MV-4-11 (cell line): ENCODE data around the gene RBM19.
"Not testable (repeated sequence)": the region's sequence is repeated elsewhere in the genome, so short reads cannot be mapped to it uniquely, and the experiment has no call there.

Experiments used
- DNase-seq: peaks from one replicate; lab custom pipeline; 2025; lab: John Stamatoyannopoulos, UW

RBM19 gene

DNA sequence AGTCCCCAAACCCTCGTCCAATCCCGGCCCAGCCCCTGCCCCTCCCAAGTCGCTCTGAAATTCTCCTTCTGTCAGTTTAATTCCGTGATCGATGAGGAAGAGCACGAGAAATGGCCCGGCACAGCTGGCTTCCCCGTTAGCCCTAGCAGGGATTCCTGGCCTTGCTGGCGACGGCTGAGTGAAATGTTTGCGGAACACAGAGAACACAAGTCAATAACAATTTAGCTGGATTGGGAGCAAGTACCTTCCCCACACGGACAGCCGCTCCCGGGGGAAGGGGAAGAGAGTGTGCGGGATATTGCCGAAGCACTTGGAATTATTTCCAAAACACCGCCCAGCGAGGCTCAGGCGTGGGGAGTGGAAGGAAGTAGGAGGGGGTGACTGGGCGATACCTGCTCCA, 134.6 kb downstream of the RBM19 start:
- DNase-seq: no peak

GRCh38 chr12:113831016-113831415, 135.1 kb downstream of the RBM19 start:
- no peak for DNase-seq

DNA sequence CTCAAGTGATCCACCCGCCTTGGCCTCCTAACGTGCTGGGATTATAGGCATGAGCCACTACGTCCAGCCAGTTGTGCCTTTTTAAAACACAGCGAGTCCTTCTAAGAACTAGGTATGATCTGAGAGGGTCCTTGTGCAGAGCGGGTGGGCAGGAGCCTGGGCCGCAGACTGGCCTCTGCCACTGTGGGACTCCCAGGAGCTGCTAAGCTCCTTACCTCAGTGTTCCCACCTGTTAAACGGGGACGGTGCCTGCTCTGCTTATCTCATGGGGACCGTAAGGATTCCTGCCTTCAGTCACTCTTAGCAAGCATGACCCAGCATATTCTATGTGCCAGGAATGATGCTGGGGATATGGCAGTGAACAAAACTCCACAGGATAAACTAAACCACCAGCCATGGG, 136.9 kb downstream of the RBM19 start:
- no peak for DNase-seq

GRCh38 chr12:113827539-113828114, 138.5 kb downstream of the RBM19 start:
- DNase-seq: no peak

DNA sequence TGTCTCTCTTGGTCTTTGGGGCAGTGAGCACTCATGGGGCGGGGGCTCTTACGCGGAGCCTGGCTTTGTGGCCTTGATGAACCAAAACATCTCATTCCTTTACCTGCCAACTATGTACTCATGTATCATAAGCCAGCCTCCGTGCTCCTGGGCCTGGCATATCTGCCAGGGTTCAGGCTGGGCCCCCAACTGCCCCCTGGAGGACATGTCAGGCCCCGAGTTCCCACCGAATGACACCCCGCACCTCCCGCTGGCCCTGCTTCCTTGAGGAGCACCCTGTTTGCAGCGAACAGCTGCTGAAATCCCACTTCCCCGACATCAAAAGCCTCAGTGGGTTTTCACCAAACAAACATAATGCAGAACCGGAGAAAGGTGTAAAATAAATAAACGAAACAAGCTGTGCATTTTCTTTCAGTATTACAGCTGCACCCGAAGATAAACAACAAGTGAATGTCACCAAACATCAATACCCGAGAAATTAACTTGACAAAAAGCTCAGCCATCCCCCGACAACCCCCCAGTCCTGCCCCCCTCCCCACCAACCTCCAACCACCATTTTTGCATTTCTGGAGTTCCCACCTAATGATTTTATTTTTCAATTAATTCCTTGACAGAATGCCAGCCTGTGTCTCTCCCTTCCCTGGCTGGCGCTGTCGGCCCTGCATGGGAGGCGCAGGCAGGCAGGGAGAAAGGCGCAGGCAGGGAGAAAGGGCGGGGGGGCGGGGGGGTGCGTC, 139.2 kb downstream of the RBM19 start:
- DNase-seq: no peak

DNA sequence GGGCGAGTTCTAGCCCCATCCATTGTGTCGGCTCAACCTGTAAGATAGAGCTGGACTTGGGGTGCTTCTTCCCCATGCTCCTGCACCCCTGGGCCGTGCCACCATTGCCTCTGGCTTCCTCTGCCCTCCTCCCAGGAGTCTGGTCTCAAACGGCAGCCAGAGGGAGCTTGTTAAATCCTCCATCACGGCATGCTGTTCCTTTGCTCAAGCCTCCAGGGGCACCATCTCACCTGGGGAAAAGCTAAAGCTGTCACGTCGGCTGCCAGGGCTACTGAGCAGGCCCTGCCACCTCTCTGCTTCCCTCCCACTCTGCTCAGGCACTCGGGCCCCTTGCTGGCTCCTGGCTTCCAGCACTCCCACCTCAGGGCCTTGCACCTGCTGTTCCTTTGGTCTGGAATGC, 140.4 kb downstream of the RBM19 start:
- DNase-seq: no peak

- DNase-seq: no peak
These were observed 142.3 kb downstream of the RBM19 start for GRCh38 chr12:113823816-113824215.

DNA sequence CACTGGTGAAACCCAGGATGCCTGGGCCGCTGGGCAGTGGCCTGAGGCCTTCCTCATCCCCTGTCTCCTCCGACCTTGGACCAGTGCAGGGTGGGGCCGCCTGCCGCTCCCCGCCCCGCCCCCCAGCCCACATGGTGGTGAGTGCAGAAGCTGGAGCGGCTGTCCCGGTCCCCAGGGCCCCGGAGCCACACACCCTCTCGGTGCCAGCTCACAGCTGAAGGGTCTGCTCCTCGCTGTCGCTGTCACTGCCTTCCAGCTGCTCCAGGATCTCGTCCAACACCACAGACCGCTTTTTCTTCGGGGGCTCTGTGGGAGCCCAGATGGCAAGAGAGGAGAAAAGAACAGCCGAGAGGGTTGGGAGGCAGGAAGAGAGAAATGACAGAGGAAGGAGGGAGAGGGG, 143.1 kb downstream of the RBM19 start:
- DNase-seq: no peak

DNA sequence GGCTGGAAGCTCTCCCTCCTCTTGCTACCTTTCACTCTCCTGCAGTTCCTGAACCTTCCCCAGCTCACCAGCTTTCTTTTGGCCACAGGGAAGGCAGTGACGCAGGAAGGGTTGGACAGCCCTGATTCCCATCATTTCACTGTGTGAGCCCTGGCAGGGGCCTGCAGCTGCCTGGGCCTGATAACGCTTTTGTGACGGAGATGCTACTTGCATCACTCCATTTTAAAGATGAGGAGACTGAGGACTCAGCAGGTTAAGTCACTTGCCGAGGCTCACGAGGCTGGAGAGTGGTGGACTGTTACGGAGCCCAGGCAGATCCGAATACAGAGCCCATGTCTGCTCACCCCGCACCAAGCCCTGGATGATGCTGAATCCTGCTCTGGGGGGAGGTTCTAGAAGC, 145.3 kb downstream of the RBM19 start:
- DNase-seq: no peak

- DNase-seq: no peak
These were observed 145.8 kb downstream of the RBM19 start for GRCh38 chr12:113820309-113820708.

GRCh38 chr12:113819495-113819894, 146.6 kb downstream of the RBM19 start:
- no peak for DNase-seq

DNA sequence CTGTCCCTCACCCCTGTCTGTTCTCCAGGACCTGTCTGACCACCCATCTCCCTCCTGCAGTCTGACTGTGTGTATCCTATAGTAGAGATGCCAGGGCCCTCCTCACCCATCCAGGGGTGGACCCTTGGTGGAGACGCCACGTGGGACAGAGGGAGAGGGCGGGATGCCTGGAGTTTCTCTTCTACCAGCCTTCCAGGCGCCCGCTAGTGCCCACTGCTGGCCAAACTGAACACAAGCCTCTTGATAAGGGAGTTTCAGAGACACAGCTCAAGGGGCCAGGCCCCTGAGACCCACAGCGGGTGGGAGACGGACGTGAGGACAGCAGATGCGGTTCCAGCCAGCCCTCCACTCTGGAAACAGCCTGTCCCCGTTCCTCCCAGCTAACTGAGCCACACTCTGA, 147.3 kb downstream of the RBM19 start:
- no peak for DNase-seq

GRCh38 chr12:113818283-113818682, 147.8 kb downstream of the RBM19 start:
- DNase-seq: no peak

- no peak for DNase-seq
These were observed 149.3 kb downstream of the RBM19 start for GRCh38 chr12:113816866-113817265.

GRCh38 chr12:113815031-113815430, 151.1 kb downstream of the RBM19 start:
- DNase-seq: peak; percentile 4

DNA sequence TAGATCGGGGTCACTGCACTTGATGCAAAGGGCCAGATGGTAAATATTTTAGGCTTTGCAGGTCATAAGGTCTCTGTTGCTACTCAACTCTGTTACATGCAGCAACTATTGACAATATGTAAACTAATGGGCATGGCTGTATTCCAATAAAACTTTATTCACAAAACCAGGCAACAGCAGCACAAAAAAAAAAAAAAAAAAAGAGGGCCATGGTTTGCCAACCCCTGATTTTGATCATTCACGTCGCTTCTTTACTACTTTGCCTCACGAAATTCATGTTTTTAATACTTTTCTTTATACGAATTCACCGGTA, 152.9 kb downstream of the RBM19 start:
- no peak for DNase-seq

- DNase-seq: no peak
These were observed 153.5 kb downstream of the RBM19 start for GRCh38 chr12:113812411-113813228.

- not testable (repeated sequence) for DNase-seq
These were observed 156.5 kb downstream of the RBM19 start for GRCh38 chr12:113809462-113810220.

DNA sequence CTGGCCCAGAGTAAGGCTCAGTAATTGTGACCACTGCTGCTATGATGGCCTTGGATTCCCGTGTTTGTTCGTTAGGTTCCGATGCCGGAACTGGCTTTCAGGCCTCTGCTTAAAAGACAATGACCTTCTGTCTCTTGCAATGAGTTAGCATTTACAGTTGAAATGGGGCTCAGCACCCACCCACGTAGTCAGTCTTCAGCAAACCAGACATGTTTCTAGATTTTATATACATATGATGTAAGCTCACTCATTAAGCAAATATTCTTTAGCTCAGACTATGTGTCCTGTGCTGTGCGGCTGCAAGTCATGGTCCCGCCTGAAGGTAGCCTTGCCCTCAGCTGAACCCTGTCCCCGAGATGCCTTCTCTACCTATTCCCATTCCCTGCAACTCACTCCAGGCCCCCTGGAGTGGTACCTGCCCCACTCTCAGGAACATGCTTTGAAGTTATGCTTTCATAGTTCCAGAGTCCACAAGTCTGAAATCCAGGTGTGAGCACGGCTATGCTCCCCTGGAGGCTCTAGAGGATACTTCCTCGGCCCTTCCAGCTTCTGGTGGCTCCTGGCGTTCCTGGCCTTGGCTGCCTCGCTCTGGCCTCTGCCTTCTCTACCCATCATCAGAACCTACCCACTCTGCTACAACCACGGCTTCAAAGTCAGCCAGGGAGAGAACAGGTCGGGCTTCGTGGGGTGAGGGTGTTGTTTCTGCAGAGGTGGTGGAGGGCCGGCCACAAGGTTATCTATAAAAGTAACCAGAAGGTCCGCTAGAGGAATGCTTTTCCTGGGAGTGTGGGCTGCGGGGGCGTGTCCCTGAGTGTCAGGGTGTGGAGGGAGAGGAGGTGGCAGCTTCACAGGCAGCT, 157.8 kb downstream of the RBM19 start:
- no peak for DNase-seq

DNA sequence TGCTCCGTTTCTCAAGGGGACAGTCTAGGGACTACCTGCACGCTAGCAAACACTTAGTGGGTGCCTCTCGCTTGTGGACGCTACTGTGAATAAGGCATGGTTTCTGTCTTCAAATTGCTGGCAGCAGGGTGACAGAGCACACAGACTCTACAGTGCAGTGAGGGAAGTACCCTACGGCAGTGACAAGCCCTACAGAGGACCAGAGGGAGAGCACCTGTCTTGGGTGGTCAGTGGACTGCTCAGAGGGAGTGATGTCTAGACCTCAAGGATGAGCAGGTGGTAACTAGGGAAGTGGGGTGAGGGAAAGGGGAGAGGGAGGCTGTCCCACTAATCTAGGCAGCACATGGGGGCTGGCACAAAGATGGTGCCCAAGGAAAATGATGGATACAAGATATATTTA, 160.5 kb downstream of the RBM19 start:
- no peak for DNase-seq

DNA sequence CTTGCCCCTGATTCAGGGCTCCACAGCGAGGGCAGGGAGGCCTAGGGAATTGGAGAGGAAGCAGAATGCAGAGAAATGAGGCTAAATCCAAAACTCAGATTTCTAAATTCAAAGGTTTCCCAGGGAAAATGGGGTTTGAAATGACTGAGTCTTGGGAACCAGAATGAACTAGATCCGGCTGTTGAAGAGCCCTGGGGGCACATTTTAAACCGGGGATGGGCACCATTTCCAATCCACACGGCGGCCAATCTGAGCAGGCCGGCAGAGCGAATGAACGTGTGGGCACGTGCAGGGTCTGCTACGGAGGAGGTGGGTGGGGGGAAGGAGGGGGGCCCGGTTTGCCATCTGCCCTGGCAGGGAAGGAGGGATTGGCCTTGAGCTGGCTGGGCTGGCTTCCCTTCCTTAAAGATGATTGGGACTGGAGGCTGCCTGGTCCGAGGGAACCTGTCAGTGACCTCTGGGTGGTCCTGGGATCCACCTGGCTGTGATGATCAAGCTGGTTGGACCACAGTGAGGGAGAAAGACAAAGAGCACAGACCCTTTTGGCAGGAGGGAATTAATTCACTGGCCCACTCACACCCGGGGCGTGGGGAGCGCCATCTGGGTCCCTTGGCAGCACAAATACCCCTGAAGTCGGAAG, 161.0 kb downstream of the RBM19 start:
- DNase-seq: no peak
